Peyer's patch (tissue), 4 donors: ENCODE data around the gene RAD51AP1.

Source experiments
- POLR2A ChIP-seq, 2 donors: fragments of 450-650 bp; IDR thresholded peaks; one replicate each; pipeline ENCODE4 v1.5.1; 2017; ENCODE audit warnings: antibody characterized with exemption in 2 of 2, mild to moderate bottlenecking in 2 of 2, moderate library complexity in 2 of 2
- TF ChIP-seq, protein P1 (sequence below), 6 experiments: fragments of 450-650 bp in 4 of 6; fragments of 200-600 bp in 2 of 6; sonication (generic) in 1 of 6; IDR thresholded peaks; one replicate each; pipeline ENCODE4 v1.5.1; 2017 to 2019; ENCODE audit warnings: antibody characterized with exemption in 6 of 6, mild to moderate bottlenecking in 3 of 6, moderate library complexity in 1 of 6

DNA sequence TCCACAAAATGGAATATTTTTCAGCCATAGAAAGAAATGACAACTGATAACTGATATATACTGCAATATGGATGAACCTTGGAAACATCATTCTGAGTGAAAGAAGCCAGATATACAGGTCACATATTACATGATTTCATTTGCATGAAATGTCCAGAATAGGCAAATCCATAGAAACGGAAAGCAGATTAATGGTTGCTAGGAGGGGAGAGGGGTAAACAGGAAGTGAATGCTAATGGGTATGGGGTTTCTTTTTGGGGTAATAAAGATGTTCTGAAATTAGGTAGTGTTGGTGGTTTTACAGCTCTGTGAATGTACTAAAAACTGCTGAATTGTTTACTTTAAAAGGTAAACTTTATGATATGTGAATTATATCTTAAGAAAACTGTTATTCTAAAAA lies 6.5 kb downstream of the RAD51AP1 start:
- TF ChIP-seq, protein P1, sequence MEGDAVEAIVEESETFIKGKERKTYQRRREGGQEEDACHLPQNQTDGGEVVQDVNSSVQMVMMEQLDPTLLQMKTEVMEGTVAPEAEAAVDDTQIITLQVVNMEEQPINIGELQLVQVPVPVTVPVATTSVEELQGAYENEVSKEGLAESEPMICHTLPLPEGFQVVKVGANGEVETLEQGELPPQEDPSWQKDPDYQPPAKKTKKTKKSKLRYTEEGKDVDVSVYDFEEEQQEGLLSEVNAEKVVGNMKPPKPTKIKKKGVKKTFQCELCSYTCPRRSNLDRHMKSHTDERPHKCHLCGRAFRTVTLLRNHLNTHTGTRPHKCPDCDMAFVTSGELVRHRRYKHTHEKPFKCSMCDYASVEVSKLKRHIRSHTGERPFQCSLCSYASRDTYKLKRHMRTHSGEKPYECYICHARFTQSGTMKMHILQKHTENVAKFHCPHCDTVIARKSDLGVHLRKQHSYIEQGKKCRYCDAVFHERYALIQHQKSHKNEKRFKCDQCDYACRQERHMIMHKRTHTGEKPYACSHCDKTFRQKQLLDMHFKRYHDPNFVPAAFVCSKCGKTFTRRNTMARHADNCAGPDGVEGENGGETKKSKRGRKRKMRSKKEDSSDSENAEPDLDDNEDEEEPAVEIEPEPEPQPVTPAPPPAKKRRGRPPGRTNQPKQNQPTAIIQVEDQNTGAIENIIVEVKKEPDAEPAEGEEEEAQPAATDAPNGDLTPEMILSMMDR (IDR thresholded peaks at IDR 0.05): no peak
- TF ChIP-seq POLR2A (IDR thresholded peaks at IDR 0.05): no peak
